ENCODE results near the gene BORCS6.

- TF ChIP-seq JUNB (IDR thresholded peaks at IDR 0.05; ENCODE audit: unreplicated experiment), result no peak
- no peak for TF ChIP-seq CTCF (conservative IDR thresholded peaks at IDR 0.05; ENCODE audit: low read depth in 2 of 2)
- TF ChIP-seq REST (IDR thresholded peaks at IDR 0.05; ENCODE audit: unreplicated experiment), result no peak
- no peak for TF ChIP-seq EZH2phosphoT487 (IDR thresholded peaks at IDR 0.05; ENCODE audit: unreplicated experiment)
- TF ChIP-seq CREB1 (CRISPR knock-in tag; IDR thresholded peaks at IDR 0.05; ENCODE audit: low read depth), result no peak
- no peak for TF ChIP-seq EZH2 (IDR thresholded peaks at IDR 0.05; ENCODE audit: low read depth, unreplicated experiment)
- TF ChIP-seq POLR2AphosphoS5 (IDR thresholded peaks at IDR 0.05; ENCODE audit: low read depth), result no peak
These were observed 42.1 kb downstream of the BORCS6 start for GRCh38 chr17:8147805-8148404.

Measured in GM23338 (cell line).